Brain microvascular endothelial cell (primary cell): ENCODE measurements around the gene GRIK5.

ENCODE experiments used
- DNase-seq: peaks from one replicate; pipeline ENCODE4 v3.0.0-alpha.2; 2020
- H3K27ac ChIP-seq: fragments of 250-450 bp; sonication (Bioruptor Pico); 2 replicates; pipeline ENCODE4 v1.5.1; 2020; ENCODE audit warnings: mild to moderate bottlenecking, moderate library complexity
- H3K27me3 ChIP-seq: fragments of 250-450 bp; sonication (Bioruptor Pico); replicated peaks from 2 replicates; pipeline ENCODE4 v1.5.1; 2020; ENCODE audit warnings: mild to moderate bottlenecking
- H3K36me3 ChIP-seq: fragments of 250-450 bp; sonication (Bioruptor Pico); replicated peaks from 2 replicates; pipeline ENCODE4 v1.5.1; 2020; ENCODE audit warnings: mild to moderate bottlenecking
- H3K4me3 ChIP-seq: 2 replicates; pipeline ENCODE4 v1.5.1; 2011; ENCODE audit warnings: low read depth, mild to moderate bottlenecking, control low read depth, low read length, moderate library complexity
- CTCF ChIP-seq: IDR thresholded peaks from 2 replicates; pipeline ENCODE4 v1.5.1; 2011; ENCODE audit warnings: low read depth, mild to moderate bottlenecking, moderate library complexity, low read length, control low read depth, inconsistent platforms; ENCODE audit errors: missing control alignments
- in situ Hi-C: cut with HindIII; loops from 2 replicates; pipeline ENCODE4 v1.10.0; 2017; ENCODE audit warnings: low sequenced_read_pairs, low pct_ligation_motif_present

The GRIK5 gene

GRCh38 chr19:41999878-42000208 lies 70.2 kb downstream of the GRIK5 start:
- no peaks in the 10 kb centered on the region for H3K36me3 ChIP-seq
- in situ Hi-C loops: no loop called here
- DNase-seq: no peak

GRCh38 chr19:41999071-41999877 lies 70.7 kb downstream of the GRIK5 start:
- H3K27ac ChIP-seq: no peak overlapping the region
- no peak for DNase-seq
- peaks cover 50% of the 10 kb centered on the region for H3K27me3 ChIP-seq
- H3K36me3 ChIP-seq: no peaks in the 10 kb centered on the region
- no peak overlapping the region for H3K4me3 ChIP-seq
- in situ Hi-C loops: no loop called here
- no peak for TF ChIP-seq CTCF

More at GRCh38 chr19:41999878-42000208, 70.2 kb downstream of the GRIK5 start:
- TF ChIP-seq CTCF: no peak
- no peak overlapping the region for H3K4me3 ChIP-seq
- no peak overlapping the region for H3K27ac ChIP-seq
- H3K27me3 ChIP-seq: peaks cover 50% of the 10 kb centered on the region

GRCh38 chr19:41998246-41999020 lies 71.6 kb downstream of the GRIK5 start:
- in situ Hi-C loops: no loop called here
- peaks cover 56% of the 10 kb centered on the region for H3K27me3 ChIP-seq
- peak; percentile 76 for TF ChIP-seq CTCF
- H3K27ac ChIP-seq: no peak overlapping the region
- DNase-seq: peak; percentile 6
- no peak overlapping the region for H3K4me3 ChIP-seq
- H3K36me3 ChIP-seq: no peaks in the 10 kb centered on the region

DNA sequence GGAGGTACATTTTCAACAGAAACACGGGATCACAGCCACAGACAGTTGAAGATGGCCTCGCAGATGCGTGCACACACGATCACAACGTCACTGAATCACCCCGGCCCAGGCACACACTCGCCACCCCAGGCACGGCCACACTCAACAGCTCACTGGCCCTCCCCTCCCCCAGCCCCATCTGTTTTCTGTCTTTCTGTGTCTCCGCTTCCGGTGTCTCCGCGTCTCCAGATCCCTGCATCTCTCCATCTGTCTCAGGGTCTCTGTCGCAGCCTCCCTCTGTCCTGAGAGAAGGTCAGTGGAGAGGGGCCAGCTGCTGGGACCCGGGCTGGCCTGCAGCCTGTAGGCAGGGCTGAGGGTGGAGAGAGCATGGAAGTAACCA lies 72.2 kb downstream of the GRIK5 start:
- Histone ChIP-seq H3K27ac (no peak overlapping the region), H3K27me3 (peaks cover 60% of the 10 kb centered on the region), H3K4me3 (no peak overlapping the region), H3K36me3 (no peaks in the 10 kb centered on the region)
- no peak for DNase-seq
- in situ Hi-C loops: no loop called here
- TF ChIP-seq CTCF: no peak

- Histone ChIP-seq H3K27me3 (peaks cover 60% of the 10 kb centered on the region), H3K36me3 (no peaks in the 10 kb centered on the region), H3K4me3 (no peak overlapping the region), H3K27ac (no peak overlapping the region)
- DNase-seq: peak; percentile 16
- in situ Hi-C loops: no loop called here
- TF ChIP-seq CTCF: no peak
Measured at GRCh38 chr19:41997121-41997850, 72.7 kb downstream of the GRIK5 start.
